GM12801 (cell line): ENCODE data around the gene ZFP62.

Experiments
- CTCF ChIP-seq: IDR thresholded peaks from one replicate; pipeline ENCODE4 v1.5.1; 2011; ENCODE audit warnings: control low read depth; ENCODE audit not compliant: insufficient read length; ENCODE audit errors: extremely low read depth

ZFP62 gene

GRCh38 chr5:180848265-180848664, 12.8 kb downstream of the ZFP62 start:
- TF ChIP-seq CTCF: no peak

- TF ChIP-seq CTCF: no peak
Observed at GRCh38 chr5:180847026-180847425, 14.1 kb downstream of the ZFP62 start.

GRCh38 chr5:180844858-180845257, 16.2 kb downstream of the ZFP62 start:
- TF ChIP-seq CTCF: no peak

GRCh38 chr5:180844432-180844831, 16.6 kb downstream of the ZFP62 start:
- no peak for TF ChIP-seq CTCF

DNA sequence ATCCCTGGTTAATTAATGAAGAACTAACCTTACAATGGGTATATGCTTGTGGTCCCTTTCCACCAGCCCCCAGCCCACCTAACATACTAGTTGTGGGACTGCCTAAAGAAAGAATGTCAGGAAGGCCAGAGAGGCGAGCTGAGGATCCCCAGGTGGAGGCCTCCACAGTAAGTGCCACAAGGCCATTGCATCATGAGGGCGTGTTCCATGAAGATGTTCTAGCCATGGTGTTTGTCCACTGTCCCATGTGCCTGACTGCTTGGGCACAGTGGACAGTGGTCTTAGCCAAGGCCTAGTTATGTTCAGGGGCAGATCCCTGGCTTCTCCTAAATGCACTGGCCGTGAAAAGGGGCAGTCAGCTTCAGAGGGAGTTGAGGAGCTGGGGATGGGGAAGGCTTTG, 21.1 kb downstream of the ZFP62 start:
- no peak for TF ChIP-seq CTCF

DNA sequence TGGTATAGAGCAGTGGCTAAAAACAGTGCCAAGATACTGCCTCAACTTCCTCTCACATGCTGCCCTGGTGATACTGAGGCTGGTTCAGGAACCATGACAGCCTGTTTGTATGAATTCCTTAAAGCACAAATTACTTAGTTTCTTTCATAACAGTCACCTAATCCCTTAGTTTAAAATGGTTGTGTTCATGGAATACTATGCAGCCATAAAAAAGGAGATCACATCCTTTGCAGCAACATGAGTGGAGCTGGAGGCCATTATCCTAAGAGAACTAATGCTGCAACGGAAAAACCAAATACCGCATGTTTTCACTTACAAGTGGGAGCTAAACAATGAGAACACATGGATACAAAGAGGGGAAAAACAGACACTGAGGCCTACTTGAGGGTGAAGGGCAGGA, 21.8 kb downstream of the ZFP62 start:
- TF ChIP-seq CTCF: no peak

- TF ChIP-seq CTCF: no peak
Observed at GRCh38 chr5:180837478-180837877, 23.6 kb downstream of the ZFP62 start.

- no peak for TF ChIP-seq CTCF
Observed at GRCh38 chr5:180832638-180833068, 28.4 kb downstream of the ZFP62 start.
